C4-2B (cell line): ENCODE measurements around the gene TLNRD1.

Source experiments
- H3K27ac ChIP-seq: fragments of 450-650 bp; 2 replicates; pipeline ENCODE4 v1.5.1; 2017
- CTCF ChIP-seq: fragments of 450-650 bp; conservative IDR thresholded peaks from 2 replicates; pipeline ENCODE4 v1.5.1; 2017; ENCODE audit warnings: mild to moderate bottlenecking
- ZFX ChIP-seq: fragments of 450-650 bp; IDR thresholded peaks from 2 replicates; pipeline ENCODE4 v1.6.1; 2017

The TLNRD1 gene

GRCh38 chr15:81006124-81006523, 5.4 kb downstream of the TLNRD1 start:
- TF ChIP-seq CTCF: no peak
- TF ChIP-seq ZFX: no peak
- H3K27ac ChIP-seq: no peak overlapping the region

- no peak for TF ChIP-seq CTCF
- TF ChIP-seq ZFX: no peak
- 0 out of 2 replicates have a peak overlapping the region, but pooled peaks have one; percentile 19 for H3K27ac ChIP-seq
These were observed 6.8 kb downstream of the TLNRD1 start for GRCh38 chr15:81007428-81008064.

- no peak overlapping the region for H3K27ac ChIP-seq
- TF ChIP-seq CTCF (no peak), ZFX (no peak)
These were observed 7.6 kb downstream of the TLNRD1 start for GRCh38 chr15:81008312-81008711.

- TF ChIP-seq CTCF: no peak
- no peak for TF ChIP-seq ZFX
- H3K27ac ChIP-seq: no peak overlapping the region
These were observed 9.4 kb downstream of the TLNRD1 start for GRCh38 chr15:81010086-81010485.

- TF ChIP-seq ZFX: no peak
- no peak for TF ChIP-seq CTCF
- no peak overlapping the region for H3K27ac ChIP-seq
These were observed 10.9 kb downstream of the TLNRD1 start for GRCh38 chr15:81011593-81011992.

- H3K27ac ChIP-seq: no peak overlapping the region
- TF ChIP-seq CTCF: no peak
- no peak for TF ChIP-seq ZFX
These were observed 11.9 kb downstream of the TLNRD1 start for GRCh38 chr15:81012588-81012987.

- H3K27ac ChIP-seq: no peak overlapping the region
- TF ChIP-seq CTCF (no peak), ZFX (no peak)
These were observed 12.7 kb downstream of the TLNRD1 start for GRCh38 chr15:81013396-81013929.
